H1 (cell line): Measurements from ENCODE around the gene ZBTB38. TPM values are rescaled to one million over a fixed set of nuclear protein-coding genes. Genes with fewer than 3 reads are reported as not detected.

Experiments
- CHD1 ChIP-seq: IDR thresholded peaks from 2 replicates; pipeline ENCODE4 v1.6.1; 2012; ENCODE audit warnings: low read depth, low read length, improper control_type of control experiment
- CHD7 ChIP-seq: fragments of 300-600 bp; sonication (generic); IDR thresholded peaks from 2 replicates; pipeline ENCODE4 v1.7.1; 2012; ENCODE audit warnings: low read length, moderate library complexity, mild to moderate bottlenecking, inconsistent platforms; ENCODE audit not compliant: insufficient replicate concordance
- EP300 ChIP-seq, 2 experiments: IDR thresholded peaks; 1 replicate in 1 of 2; 2 replicates in 1 of 2; pipeline ENCODE4 v1.6.1; 2011 to 2012; ENCODE audit warnings: low read depth in 2 of 2, low read length in 2 of 2, mild to moderate bottlenecking in 2 of 2, borderline replicate concordance in 1 of 2, inconsistent platforms in 1 of 2, moderate library complexity in 1 of 2
- polyA plus RNA-seq, 7 experiments: library from polyadenylated mRNA; depleted of rRNA in 3 of 7; stranded (reverse) in 5 of 7; unstranded in 2 of 7; fragments of >200 nt in 5 of 7; fragments of 200-250 nt in 2 of 7; gene quantifications; 1 replicate in 5 of 7; 2 replicates in 1 of 7; 4 replicates in 1 of 7; pipeline versions ENCODE4 v1.2.1 to v1.2.3, GENCODE V29; 2011 to 2013; ENCODE audit warnings: missing spikeins in 2 of 7, mixed read lengths in 2 of 7
- total RNA-seq: library from RNA; stranded (reverse); fragmentation: NEBNext Ultra II Directional; extraction: Animal tissue kit (Norgen Biotek cat#: 25700); gene quantifications from 2 replicates; pipeline ENCODE4 v1.2.1, GENCODE V29; 2021

ZBTB38 gene
- total and polyA plus RNA-seq, 2 of the 8 experiments (the other 6 are each of a cell fraction or from before 2014, with no cell fraction given), result 4.4 to 10.5 TPM

GRCh38 chr3:141345528-141345927 is 22.8 kb upstream of the ZBTB38 start (continued):
- TF ChIP-seq CHD7, result no peak
- no peak for TF ChIP-seq CHD1
- no peak for TF ChIP-seq EP300 (IDR thresholded peaks at IDR 0.05; ENCODE audit: borderline replicate concordance in 1 of 2, low read depth in 2 of 2, low read length in 2 of 2)
